KMS-11 (cell line): Measurements from ENCODE around the gene STXBP6.

Experiments used
- H2AFZ ChIP-seq: fragments of 200-600 bp; sonication (generic); 2 replicates; pipeline ENCODE4 v1.6.1; 2016; ENCODE audit warnings: antibody characterized with exemption, mixed run types, low read depth
- H3K27ac ChIP-seq: fragments of 200-600 bp; sonication (generic); 2 replicates; pipeline ENCODE4 v1.6.1; 2016; ENCODE audit warnings: mild to moderate bottlenecking, mixed run types
- H3K27me3 ChIP-seq: fragments of 200-600 bp; sonication (generic); 2 replicates; pipeline ENCODE4 v1.6.1; 2017; ENCODE audit warnings: mild to moderate bottlenecking, low read depth, mixed run types, moderate library complexity; ENCODE audit not compliant: insufficient read depth
- H3K36me3 ChIP-seq: fragments of 200-600 bp; sonication (generic); 2 replicates; pipeline ENCODE4 v1.6.1; 2017; ENCODE audit warnings: mild to moderate bottlenecking, mixed run types; ENCODE audit not compliant: insufficient read depth
- H3K4me1 ChIP-seq: fragments of 200-600 bp; sonication (generic); 2 replicates; pipeline ENCODE4 v1.6.1; 2016; ENCODE audit warnings: mild to moderate bottlenecking, low read depth, mixed run types; ENCODE audit not compliant: poor library complexity, severe bottlenecking
- H3K4me2 ChIP-seq: fragments of 200-600 bp; sonication (generic); 2 replicates; pipeline ENCODE4 v1.7.0; 2016; ENCODE audit warnings: mild to moderate bottlenecking, mixed run types
- H3K4me3 ChIP-seq: fragments of 200-600 bp; sonication (generic); IDR thresholded peaks from 2 replicates; pipeline ENCODE4 v1.6.1; 2017; ENCODE audit warnings: low read depth, low read length, mixed read lengths; ENCODE audit not compliant: insufficient read depth
- H3K79me2 ChIP-seq: fragments of 200-600 bp; sonication (generic); 2 replicates; pipeline ENCODE4 v1.6.1; 2016; ENCODE audit warnings: low read depth, mixed run types; ENCODE audit not compliant: insufficient read depth
- H3K9ac ChIP-seq: fragments of 200-600 bp; sonication (generic); 2 replicates; pipeline ENCODE4 v1.6.1; 2016; ENCODE audit warnings: mild to moderate bottlenecking, mixed run types
- H4K20me1 ChIP-seq: fragments of 200-600 bp; sonication (generic); 2 replicates; pipeline ENCODE4 v1.6.1; 2016; ENCODE audit warnings: mild to moderate bottlenecking, mixed run types; ENCODE audit not compliant: insufficient read depth
- TF ChIP-seq, protein P1 (sequence below): fragments of 200-600 bp; sonication (generic); conservative IDR thresholded peaks from 2 replicates; pipeline ENCODE4 v1.6.1; 2017; ENCODE audit warnings: low read depth, mild to moderate bottlenecking, antibody characterized with exemption, low read length, moderate library complexity, mixed read lengths

The STXBP6 gene

DNA sequence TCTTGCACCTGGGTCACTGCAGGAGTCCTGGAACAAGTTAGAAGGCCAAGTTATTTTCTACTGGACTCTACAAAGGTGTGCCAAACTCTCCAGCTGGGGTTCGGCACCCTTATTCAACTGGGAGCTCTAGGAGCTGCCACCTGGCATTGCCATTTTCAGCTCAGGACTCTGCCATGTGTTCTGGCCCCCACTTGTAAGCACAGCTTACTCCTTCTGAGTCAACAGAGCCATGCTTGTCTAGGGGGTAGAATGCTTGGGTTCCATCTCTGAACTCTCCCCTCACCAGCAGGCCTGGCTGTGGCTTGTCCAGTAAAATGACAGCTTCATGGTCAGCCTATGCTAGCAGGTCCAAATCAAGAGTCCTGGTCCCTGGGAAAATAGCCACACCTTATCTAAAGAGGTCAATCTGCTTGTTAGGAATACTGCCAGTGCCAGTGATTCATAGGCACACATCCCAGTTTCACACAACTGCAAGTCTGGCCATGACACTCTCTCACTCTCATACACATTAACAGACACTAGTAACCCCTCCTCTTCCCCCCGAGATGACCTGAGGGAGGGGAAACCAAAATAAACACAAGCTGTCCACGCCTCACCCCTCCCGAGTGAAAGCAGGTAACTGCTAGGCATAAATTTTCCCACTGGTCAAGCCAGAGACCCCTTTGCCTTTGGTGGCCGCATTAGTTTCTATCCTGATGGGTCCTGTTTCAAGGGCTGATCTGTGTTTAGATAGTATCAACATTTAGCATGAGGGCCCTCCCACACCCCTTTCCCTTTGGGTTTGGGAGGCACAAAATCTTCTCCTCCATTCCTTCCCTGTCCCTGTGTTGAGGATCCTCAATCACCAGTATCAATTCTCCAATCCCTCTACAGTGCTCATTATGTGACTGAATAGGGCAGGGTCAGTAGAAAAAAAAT lies 233.7 kb downstream of the STXBP6 start:
- no peak overlapping the region for H3K9ac ChIP-seq
- H3K4me1 ChIP-seq = no peaks in the 10 kb centered on the region
- H3K4me2 ChIP-seq = no peak overlapping the region
- H3K27me3 ChIP-seq = no peaks in the 10 kb centered on the region
- H2AFZ ChIP-seq = no peak overlapping the region
- H3K79me2 ChIP-seq = no peaks in the 10 kb centered on the region
- TF ChIP-seq, protein P1, sequence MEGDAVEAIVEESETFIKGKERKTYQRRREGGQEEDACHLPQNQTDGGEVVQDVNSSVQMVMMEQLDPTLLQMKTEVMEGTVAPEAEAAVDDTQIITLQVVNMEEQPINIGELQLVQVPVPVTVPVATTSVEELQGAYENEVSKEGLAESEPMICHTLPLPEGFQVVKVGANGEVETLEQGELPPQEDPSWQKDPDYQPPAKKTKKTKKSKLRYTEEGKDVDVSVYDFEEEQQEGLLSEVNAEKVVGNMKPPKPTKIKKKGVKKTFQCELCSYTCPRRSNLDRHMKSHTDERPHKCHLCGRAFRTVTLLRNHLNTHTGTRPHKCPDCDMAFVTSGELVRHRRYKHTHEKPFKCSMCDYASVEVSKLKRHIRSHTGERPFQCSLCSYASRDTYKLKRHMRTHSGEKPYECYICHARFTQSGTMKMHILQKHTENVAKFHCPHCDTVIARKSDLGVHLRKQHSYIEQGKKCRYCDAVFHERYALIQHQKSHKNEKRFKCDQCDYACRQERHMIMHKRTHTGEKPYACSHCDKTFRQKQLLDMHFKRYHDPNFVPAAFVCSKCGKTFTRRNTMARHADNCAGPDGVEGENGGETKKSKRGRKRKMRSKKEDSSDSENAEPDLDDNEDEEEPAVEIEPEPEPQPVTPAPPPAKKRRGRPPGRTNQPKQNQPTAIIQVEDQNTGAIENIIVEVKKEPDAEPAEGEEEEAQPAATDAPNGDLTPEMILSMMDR = no peak
- no peak overlapping the region for H3K4me3 ChIP-seq
- no peaks in the 10 kb centered on the region for H3K36me3 ChIP-seq
- no peak overlapping the region for H3K27ac ChIP-seq
- no peaks in the 10 kb centered on the region for H4K20me1 ChIP-seq

DNA sequence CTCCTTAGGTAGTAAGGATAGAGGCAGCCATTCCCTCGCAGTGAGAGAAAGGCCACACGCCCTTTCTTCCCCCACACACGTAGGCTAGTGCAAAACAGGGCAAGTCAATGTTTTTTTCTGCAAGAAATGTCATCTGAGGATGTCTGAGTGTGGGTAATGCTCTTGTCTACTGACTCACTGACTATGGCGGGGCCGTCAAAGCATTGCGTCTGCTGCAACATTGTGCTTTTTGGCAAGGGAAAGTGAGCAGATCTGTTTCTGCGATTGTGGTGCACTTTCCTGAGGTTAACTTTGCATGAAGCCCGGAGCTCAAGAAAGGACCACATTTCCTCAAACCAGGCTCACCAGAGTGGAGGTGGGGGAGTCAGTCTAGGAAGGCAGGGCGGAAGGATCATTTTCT lies 234.4 kb downstream of the STXBP6 start:
- H3K9ac ChIP-seq = no peak overlapping the region
- H3K4me2 ChIP-seq = no peak overlapping the region
- H4K20me1 ChIP-seq = no peaks in the 10 kb centered on the region
- H3K36me3 ChIP-seq = no peaks in the 10 kb centered on the region
- no peaks in the 10 kb centered on the region for H3K27me3 ChIP-seq
- H3K4me1 ChIP-seq = no peaks in the 10 kb centered on the region
- no peak overlapping the region for H3K27ac ChIP-seq
- H3K4me3 ChIP-seq = no peak overlapping the region
- TF ChIP-seq, protein P1 = no peak
- no peaks in the 10 kb centered on the region for H3K79me2 ChIP-seq
- no peak overlapping the region for H2AFZ ChIP-seq

DNA sequence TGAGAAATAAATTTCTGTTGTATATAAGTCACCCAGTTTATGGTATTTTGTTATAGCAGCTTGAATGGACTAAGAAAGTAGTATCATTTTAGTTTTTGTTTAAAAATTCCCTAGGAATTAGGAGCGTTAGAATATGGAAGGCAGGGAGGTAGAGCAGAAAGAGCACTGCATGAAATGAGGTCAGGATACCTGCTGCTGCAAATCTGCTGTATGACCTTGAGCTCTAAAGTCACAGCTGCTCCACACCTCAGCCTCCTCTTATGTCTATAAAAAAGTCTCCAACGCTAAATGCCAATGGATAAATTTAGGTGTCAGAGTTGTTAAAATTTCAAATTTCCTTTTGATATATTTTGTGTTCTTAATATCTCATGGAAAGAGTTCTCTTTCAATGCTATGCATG lies 235.0 kb downstream of the STXBP6 start:
- TF ChIP-seq, protein P1 = no peak
- no peak overlapping the region for H3K9ac ChIP-seq

DNA sequence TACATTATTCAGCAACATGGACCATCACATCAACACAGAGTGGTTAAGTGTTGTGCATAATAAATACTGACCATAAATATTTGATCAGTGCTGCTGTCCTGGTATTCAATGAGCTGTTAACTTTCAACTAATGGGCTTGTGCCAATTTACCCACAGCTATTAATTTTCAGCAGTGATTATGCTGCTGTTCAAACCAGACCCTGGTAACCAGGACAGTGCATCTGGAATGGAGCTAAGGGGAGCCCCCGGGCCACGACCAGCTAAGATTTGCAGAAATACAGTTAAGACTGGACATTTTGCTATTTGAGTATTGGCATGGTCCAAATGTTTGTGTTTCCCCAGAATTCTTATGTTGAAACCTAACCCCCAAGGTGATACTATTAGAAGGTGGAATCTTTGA lies 235.6 kb downstream of the STXBP6 start:
- no peaks in the 10 kb centered on the region for H3K79me2 ChIP-seq
- no peaks in the 10 kb centered on the region for H4K20me1 ChIP-seq
- no peaks in the 10 kb centered on the region for H3K36me3 ChIP-seq
- no peak overlapping the region for H3K4me2 ChIP-seq
- H3K4me1 ChIP-seq = no peaks in the 10 kb centered on the region
- no peak overlapping the region for H3K27ac ChIP-seq
- no peak overlapping the region for H2AFZ ChIP-seq
- no peaks in the 10 kb centered on the region for H3K27me3 ChIP-seq
- TF ChIP-seq, protein P1 = no peak
- H3K4me3 ChIP-seq = no peak overlapping the region
- H3K9ac ChIP-seq = no peak overlapping the region

More for the DNA sequence above, 235.0 kb downstream of the STXBP6 start:
- H3K36me3 ChIP-seq = no peaks in the 10 kb centered on the region
- H4K20me1 ChIP-seq = no peaks in the 10 kb centered on the region
- no peak overlapping the region for H3K4me3 ChIP-seq
- no peak overlapping the region for H3K4me2 ChIP-seq
- no peaks in the 10 kb centered on the region for H3K27me3 ChIP-seq
- H3K27ac ChIP-seq = no peak overlapping the region
- no peak overlapping the region for H2AFZ ChIP-seq
- no peaks in the 10 kb centered on the region for H3K4me1 ChIP-seq
- H3K79me2 ChIP-seq = no peaks in the 10 kb centered on the region
